Adrenal gland (tissue), 12 donors: ENCODE data around the gene ACTL7A. TPM values are rescaled to one million over a fixed set of nuclear protein-coding genes. Genes with fewer than 3 reads are reported as not detected.
"Not testable (repeated sequence)": the region's sequence is repeated elsewhere in the genome, so short reads cannot be mapped to it uniquely, and the experiment has no call there.

Experiments
- DNase-seq, 7 donors: peaks; one replicate each; pipeline ENCODE4 v3.0.0-alpha.2; 2019 to 2020
- H3K27ac ChIP-seq, 5 donors: fragments of 200-600 bp; sonication (generic) in 4 of 5; 1 replicate in 3 of 5; 2 replicates in 2 of 5; pipeline versions ENCODE4 v1.5.1 to v1.8.0; 2016 to 2020; ENCODE audit warnings: mild to moderate bottlenecking in 1 of 5
- H3K27me3 ChIP-seq: fragments of 200-600 bp; 2 replicates; pipeline ENCODE4 v1.8.0; 2021
- H3K36me3 ChIP-seq, 2 donors: fragments of 200-600 bp; replicated peaks in 1 of 2; 1 replicate in 1 of 2; 2 replicates in 1 of 2; pipeline versions ENCODE4 v1.5.1 to v1.8.0; 2018 to 2022
- H3K4me1 ChIP-seq, 2 donors: fragments of 200-600 bp; replicated peaks in 1 of 2; 1 replicate in 1 of 2; 2 replicates in 1 of 2; pipeline versions ENCODE4 v1.5.1 to v1.8.0; 2018 to 2021
- H3K4me3 ChIP-seq, 4 donors: fragments of 200-600 bp; sonication (generic) in 3 of 4; one replicate each; pipeline ENCODE4 v1.5.1; 2016 to 2018
- H3K9me3 ChIP-seq, 3 donors: fragments of 200-600 bp; sonication (generic) in 1 of 3; replicated peaks in 1 of 3; 1 replicate in 2 of 3; 2 replicates in 1 of 3; pipeline versions ENCODE4 v1.5.1 to v1.8.0; 2016 to 2021
- POLR2A ChIP-seq, 2 donors: fragments of 450-650 bp; IDR thresholded peaks; one replicate each; pipeline ENCODE4 v1.6.1; 2017; ENCODE audit warnings: antibody characterized with exemption in 2 of 2, mild to moderate bottlenecking in 2 of 2, moderate library complexity in 1 of 2
- WGBS, 4 donors: extraction: QIAGEN DNeasy Blood & Tissue Kit in 2 of 4; methylation state at CpG; one replicate each; pipeline versions ENCODE4 v1.1.5 to v1.1.7; 2013 to 2017; 5-methylcytosine and 5-hydroxymethylcytosine counted together
- intact Hi-C, 2 donors: fragments of 100-400 bp; cut with DNase I; formaldehyde crosslinking; loops; one replicate each; pipeline versions ENCODE4 v1.14.1 to v1.15.0; 2022 to 2023
- polyA plus RNA-seq, 3 donors: library from polyadenylated mRNA; stranded (reverse); fragments of 200-250 nt in 2 of 3; fragments of 350-450 nt in 1 of 3; fragmentation: Illumina TruSeq in 1 of 3; extraction: RNeasy Lipid Tissue Mini Kit (QIAGEN cat#74804) in 1 of 3; gene quantifications; one replicate each; pipeline ENCODE4 v1.2.3, GENCODE V29; 2013 to 2014
- total RNA-seq, 9 donors: library from RNA; depleted of rRNA in 4 of 9; stranded (reverse); fragments of >200 nt in 4 of 9; fragments of 120-200 nt in 1 of 9; fragmentation: NEBNext Ultra II Directional in 1 of 9; extraction: Animal tissue kit (Norgen Biotek cat#: 25700) in 1 of 9; gene quantifications; one replicate each; pipeline versions ENCODE4 v1.1.0 to v1.2.4, GENCODE V29; 2013 to 2023
- TF ChIP-seq, protein P1 (sequence below), 6 experiments: fragments of 450-650 bp in 4 of 6; fragments of 200-600 bp in 2 of 6; sonication (generic) in 1 of 6; IDR thresholded peaks; 1 replicate in 5 of 6; 2 replicates in 1 of 6; pipeline versions ENCODE4 v1.5.1 to v1.8.0; 2016 to 2021; ENCODE audit warnings: antibody characterized with exemption in 6 of 6, mild to moderate bottlenecking in 2 of 6, moderate library complexity in 1 of 6
- donor health status: healthy with polysubstance abuse.
- donor health status: Bipolar disorder and iron deficiency.
- donor health status: DM: yes; HTN: yes; CAD: no.
- donor health status: DM: no; HTN: no; CAD: no.
- donor health status: DM: no; HTN: no; CAD: no.
- donor health status: DM: yes; HTN: yes; CAD: no.

Gene ACTL7A
- total and polyA plus RNA-seq, 12 donors = not detected

DNA sequence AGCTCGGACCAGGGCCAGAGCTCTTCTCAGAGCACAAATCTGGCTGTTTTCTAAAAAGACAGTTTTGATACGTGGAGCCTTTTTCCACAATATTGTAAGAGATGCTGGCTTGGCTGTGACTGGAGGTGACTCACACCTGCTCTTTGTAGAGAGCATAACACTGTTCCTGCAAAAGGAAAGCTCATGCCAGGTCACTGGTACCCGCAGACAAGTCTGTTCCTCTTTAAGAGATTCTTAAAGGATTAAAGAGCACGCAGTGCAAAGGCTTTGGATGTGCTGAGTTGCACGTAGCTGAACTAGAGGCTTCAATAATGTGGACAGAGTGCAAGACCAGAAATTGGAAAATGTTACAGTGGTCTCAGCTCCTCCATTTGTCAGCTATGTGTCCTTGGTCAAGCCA is 25.3 kb upstream of the ACTL7A start:
- 53 to 61% (median 56%) methylated on average over 5 of the region's 5 CpGs for WGBS, 4 donors
- TF ChIP-seq, protein P1, sequence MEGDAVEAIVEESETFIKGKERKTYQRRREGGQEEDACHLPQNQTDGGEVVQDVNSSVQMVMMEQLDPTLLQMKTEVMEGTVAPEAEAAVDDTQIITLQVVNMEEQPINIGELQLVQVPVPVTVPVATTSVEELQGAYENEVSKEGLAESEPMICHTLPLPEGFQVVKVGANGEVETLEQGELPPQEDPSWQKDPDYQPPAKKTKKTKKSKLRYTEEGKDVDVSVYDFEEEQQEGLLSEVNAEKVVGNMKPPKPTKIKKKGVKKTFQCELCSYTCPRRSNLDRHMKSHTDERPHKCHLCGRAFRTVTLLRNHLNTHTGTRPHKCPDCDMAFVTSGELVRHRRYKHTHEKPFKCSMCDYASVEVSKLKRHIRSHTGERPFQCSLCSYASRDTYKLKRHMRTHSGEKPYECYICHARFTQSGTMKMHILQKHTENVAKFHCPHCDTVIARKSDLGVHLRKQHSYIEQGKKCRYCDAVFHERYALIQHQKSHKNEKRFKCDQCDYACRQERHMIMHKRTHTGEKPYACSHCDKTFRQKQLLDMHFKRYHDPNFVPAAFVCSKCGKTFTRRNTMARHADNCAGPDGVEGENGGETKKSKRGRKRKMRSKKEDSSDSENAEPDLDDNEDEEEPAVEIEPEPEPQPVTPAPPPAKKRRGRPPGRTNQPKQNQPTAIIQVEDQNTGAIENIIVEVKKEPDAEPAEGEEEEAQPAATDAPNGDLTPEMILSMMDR (IDR thresholded peaks at IDR 0.05) = no peak
- no peak for TF ChIP-seq POLR2A (IDR thresholded peaks at IDR 0.05)
- H3K27me3 ChIP-seq = no peaks in the 10 kb centered on the region
- intact Hi-C loops = no loop called here
- no peak for DNase-seq
- no peaks in the 10 kb centered on the region for H3K4me1 ChIP-seq
- H3K4me3 ChIP-seq = no peak overlapping the region
- H3K36me3 ChIP-seq = no peaks in the 10 kb centered on the region
- H3K27ac ChIP-seq = no peak overlapping the region
- H3K9me3 ChIP-seq = no peaks in the 10 kb centered on the region

GRCh38 chr9:108837530-108837929 is 24.5 kb upstream of the ACTL7A start:
- Histone ChIP-seq H3K36me3 (no peaks in the 10 kb centered on the region), H3K27ac (no peak overlapping the region), H3K27me3 (no peaks in the 10 kb centered on the region), H3K9me3 (no peaks in the 10 kb centered on the region), H3K4me3 (no peak overlapping the region), H3K4me1 (no peaks in the 10 kb centered on the region)
- WGBS, 4 donors = 77 to 87% (median 80%) methylated on average over 4 of the region's 4 CpGs
- intact Hi-C loops = no loop called here
- TF ChIP-seq, protein P1 (IDR thresholded peaks at IDR 0.05) = no peak
- no peak for TF ChIP-seq POLR2A (IDR thresholded peaks at IDR 0.05)
- no peak for DNase-seq

DNA sequence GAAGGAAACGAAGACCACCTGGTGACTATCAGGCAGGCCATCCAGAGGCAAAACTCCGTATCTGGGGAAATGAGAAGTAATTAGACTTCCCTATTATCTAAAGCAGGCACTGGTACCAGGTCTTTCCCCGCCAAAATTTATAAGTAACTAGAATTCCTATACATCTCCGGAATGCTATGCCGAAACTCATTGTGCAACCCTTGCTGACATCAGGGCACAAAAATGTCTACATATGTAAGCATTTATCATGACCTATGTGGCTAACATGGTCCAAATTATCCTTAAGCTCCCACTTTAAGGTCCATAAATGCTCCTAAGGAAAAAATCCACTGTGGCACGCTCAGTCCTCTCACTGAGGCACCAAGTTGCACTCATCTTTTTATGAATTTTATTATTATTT is 24.0 kb upstream of the ACTL7A start:
- Histone ChIP-seq H3K4me3 (no peak overlapping the region), H3K27ac (no peak overlapping the region), H3K9me3 (no peaks in the 10 kb centered on the region), H3K27me3 (no peaks in the 10 kb centered on the region), H3K4me1 (no peaks in the 10 kb centered on the region), H3K36me3 (no peaks in the 10 kb centered on the region)
- WGBS, 4 donors = 79 to 89% (median 88%) methylated on average over 6 of the region's 6 CpGs
- intact Hi-C loops = no loop called here
- no peak for DNase-seq
- TF ChIP-seq POLR2A (IDR thresholded peaks at IDR 0.05) = no peak
- TF ChIP-seq, protein P1 (IDR thresholded peaks at IDR 0.05) = no peak

- WGBS, 4 donors = 80 to 91% (median 86%) methylated on average over 5 of the region's 5 CpGs
- H3K36me3 ChIP-seq, H3K4me1 ChIP-seq, H3K4me3 ChIP-seq, intact Hi-C loops, H3K27me3 ChIP-seq, H3K27ac ChIP-seq, H3K9me3 ChIP-seq, DNase-seq: not testable (repeated sequence)
Observed at GRCh38 chr9:108839561-108839960, 22.5 kb upstream of the ACTL7A start.

DNA sequence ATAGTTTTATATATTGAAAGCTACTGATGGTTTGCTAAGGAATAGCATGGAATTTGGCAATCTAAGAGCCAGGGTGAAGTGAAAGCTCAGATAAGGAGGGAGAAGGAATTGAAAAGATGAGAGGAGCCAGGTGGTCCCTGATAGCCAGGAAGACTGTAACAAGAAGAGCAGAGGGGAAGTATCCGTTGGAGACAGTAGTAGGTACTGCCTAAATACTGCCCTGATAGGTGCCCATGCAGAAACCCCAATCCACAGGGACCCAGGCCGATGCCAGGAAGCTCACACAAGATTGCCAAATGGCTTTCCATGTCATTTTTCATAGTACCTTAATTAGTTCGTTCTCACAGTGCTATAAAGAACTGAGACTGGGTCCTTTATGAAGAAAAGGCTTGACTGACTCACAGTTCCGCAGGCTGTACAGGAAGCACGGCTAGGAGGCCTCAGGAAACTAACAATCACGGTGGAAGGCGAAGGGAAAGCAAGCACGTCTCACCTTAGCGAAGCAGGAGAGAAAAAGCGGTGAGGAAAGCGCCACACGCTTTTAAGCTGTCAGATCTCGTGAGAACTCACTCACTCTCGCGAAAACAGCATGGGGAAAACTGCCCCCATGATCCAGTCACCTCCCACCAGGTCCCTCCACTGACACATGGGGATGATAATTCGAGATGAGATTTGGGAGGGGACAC is 19.3 kb upstream of the ACTL7A start:
- Histone ChIP-seq H3K27me3 (no peaks in the 10 kb centered on the region), H3K9me3 (no peaks in the 10 kb centered on the region), H3K36me3 (no peaks in the 10 kb centered on the region), H3K27ac (no peak overlapping the region), H3K4me3 (no peak overlapping the region), H3K4me1 (no peaks in the 10 kb centered on the region)
- no peak for DNase-seq
- intact Hi-C loops = no loop called here
- 64 to 84% (median 73%) methylated on average over 16 of the region's 16 CpGs for WGBS, 4 donors
- no peak for TF ChIP-seq POLR2A (IDR thresholded peaks at IDR 0.05)
- TF ChIP-seq, protein P1 (IDR thresholded peaks at IDR 0.05) = no peak
